Measurements from ENCODE around the gene CFAP61.

Gene CFAP61

GRCh38 chr20:20366876-20367574 is 314.7 kb downstream of the CFAP61 start:
- no peak for DNase-seq (ENCODE audit: low read depth)

DNA sequence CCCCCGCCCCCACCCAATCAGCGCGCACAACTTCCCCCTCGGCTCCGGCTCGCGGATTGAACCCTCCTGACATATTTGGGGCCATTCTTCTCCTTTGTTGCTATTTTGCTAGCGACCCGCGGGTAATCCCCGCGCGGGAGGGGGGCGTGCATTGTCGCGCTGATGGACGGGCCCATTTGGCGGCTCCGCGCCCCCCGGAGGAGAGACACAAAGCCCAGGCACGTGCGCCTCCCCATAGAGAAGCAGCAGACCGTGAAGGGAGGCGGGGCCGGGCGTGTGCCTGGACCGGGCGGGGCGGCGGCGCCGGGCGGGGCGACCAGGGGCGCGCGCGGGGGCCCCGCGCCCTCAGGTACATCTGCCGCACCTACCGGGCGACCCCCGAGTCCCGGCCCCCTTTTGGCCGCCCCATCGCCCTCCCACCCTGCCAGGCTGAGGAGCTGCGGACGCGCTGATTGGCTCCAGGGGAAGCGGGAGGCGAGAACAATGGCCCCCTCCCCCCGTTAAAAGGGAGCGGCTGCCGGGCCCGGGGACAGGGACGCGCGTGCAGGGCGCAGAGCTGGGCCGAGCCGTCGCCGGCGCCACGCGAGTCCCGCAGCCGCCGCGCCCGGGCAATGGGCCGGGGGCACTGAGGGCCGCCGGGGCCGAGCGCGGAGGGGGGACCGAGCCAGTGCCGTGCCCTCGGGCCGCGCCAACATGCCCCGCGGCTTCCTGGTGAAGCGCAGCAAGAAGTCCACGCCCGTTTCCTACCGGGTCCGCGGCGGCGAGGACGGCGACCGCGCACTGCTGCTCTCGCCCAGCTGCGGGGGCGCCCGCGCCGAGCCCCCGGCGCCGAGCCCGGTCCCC is 315.5 kb downstream of the CFAP61 start, which contains the start of gene INSM1:
INSM1 (plus strand) TSS at position 530 of the 843 bp plus-strand sequence; CDS start at position 694, 164 bp downstream.
- no peak for DNase-seq (ENCODE audit: low read depth)

DNA sequence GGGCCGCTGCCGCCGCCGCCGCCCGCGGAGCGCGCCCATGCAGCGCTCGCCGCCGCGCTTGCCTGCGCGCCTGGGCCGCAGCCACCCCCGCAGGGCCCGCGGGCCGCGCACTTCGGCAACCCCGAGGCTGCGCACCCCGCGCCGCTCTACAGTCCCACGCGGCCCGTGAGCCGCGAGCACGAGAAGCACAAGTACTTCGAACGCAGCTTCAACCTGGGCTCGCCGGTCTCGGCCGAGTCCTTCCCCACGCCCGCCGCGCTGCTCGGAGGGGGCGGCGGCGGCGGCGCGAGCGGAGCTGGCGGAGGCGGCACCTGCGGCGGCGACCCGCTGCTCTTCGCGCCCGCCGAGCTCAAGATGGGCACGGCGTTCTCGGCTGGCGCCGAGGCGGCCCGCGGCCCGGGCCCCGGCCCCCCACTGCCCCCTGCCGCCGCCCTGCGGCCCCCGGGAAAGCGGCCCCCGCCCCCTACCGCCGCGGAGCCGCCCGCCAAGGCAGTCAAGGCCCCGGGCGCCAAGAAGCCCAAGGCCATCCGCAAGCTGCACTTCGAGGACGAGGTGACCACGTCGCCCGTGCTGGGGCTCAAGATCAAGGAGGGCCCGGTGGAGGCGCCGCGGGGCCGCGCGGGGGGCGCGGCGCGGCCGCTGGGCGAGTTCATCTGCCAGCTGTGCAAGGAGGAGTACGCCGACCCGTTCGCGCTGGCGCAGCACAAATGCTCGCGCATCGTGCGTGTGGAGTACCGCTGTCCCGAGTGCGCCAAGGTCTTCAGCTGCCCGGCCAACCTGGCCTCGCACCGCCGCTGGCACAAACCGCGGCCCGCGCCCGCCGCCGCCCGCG is 316.3 kb downstream of the CFAP61 start:
- DNase-seq (ENCODE audit: low read depth): no peak

DNA sequence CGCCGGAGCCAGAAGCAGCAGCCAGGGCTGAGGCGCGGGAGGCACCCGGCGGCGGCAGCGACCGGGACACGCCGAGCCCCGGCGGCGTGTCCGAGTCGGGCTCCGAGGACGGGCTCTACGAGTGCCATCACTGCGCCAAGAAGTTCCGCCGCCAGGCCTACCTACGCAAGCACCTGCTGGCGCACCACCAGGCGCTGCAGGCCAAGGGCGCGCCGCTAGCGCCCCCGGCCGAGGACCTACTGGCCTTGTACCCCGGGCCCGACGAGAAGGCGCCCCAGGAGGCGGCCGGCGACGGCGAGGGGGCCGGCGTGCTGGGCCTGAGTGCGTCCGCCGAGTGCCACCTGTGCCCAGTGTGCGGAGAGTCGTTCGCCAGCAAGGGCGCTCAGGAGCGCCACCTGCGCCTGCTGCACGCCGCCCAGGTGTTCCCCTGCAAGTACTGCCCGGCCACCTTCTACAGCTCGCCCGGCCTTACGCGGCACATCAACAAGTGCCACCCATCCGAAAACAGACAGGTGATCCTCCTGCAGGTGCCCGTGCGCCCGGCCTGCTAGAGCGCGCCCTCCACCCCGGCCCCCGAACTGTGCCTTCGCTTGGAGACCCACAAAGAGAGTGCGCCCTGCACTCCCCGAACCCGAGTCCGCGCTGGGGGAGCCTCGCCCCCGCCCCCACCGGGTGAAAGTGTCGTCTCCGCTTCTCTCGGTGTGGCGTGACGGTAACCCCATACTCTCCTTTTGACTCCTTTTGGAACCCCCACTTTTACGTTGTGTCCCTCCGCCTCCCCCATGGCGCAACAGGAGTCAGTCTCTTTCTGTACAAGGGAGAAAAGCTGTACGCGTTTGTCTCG is 317.1 kb downstream of the CFAP61 start:
- no peak for DNase-seq (ENCODE audit: low read depth)

- no peak for DNase-seq (ENCODE audit: low read depth)
Observed at GRCh38 chr20:20370094-20370575, 317.8 kb downstream of the CFAP61 start.

DNA sequence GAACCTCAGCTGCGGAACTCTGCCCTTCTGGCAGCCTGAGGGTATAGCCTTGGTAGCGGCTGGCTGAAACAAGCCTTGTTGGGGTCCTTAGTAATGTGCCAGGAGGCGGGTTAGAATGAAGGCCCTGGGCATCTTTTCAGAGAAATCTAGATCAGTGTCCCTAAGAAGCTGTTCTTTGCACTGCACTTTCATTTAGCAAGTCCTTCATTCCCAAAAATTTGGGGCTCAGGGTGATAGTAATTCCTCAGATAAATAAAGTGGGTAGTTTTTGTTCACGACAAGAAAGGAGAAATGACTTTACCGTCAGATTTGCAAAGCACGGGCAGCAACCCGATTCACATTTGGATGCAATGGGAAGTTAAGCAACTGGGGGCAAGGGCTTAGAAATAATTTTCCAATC is 318.8 kb downstream of the CFAP61 start:
- DNase-seq (ENCODE audit: low read depth): no peak

DNA sequence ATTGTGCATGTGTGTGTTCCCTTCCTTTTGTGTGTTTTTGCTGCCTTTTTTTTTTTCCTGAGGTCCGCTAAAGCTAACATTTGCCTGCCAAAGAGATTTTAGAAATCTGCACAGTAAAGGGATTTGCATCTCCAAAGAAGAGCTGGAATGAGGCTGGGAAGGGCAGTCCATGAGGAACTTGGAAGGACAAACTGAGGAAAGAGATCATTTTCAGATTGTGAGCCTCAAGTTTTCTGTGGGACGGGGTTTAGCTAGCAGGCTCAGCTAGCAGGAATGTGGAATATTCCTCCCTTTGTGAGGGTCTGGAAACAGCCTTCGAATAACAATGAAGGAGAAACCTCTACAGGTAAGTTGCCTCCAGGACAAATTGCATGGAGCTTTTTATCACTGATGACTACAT is 319.3 kb downstream of the CFAP61 start:
- DNase-seq (ENCODE audit: low read depth): no peak

DNA sequence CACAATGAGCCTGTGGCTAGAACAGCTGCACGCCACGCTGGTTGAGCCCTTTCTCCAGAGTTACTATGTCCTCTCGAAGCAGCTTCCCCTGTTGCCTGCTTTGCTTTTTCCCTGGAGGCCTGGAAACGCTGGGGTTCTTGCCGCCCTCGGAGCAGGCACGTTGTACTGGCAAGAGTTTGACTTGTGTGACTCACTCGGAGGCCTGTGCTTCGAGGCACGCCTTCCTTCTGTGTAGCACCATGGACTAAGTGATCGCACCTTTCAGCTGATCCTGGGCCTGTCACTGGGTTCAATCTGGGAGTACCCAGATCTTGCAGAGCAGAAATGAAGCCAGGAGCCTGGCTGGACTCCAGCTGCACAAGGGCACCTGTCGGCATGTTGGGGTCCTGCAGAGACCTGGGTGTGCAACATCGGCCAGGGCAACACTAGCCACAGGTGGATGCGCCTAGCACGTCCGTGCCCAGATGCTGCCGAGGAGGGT is 320.8 kb downstream of the CFAP61 start:
- DNase-seq (ENCODE audit: low read depth): no peak

GRCh38 chr20:20375862-20376261 is 323.5 kb downstream of the CFAP61 start:
- DNase-seq (ENCODE audit: low read depth): no peak

DNA sequence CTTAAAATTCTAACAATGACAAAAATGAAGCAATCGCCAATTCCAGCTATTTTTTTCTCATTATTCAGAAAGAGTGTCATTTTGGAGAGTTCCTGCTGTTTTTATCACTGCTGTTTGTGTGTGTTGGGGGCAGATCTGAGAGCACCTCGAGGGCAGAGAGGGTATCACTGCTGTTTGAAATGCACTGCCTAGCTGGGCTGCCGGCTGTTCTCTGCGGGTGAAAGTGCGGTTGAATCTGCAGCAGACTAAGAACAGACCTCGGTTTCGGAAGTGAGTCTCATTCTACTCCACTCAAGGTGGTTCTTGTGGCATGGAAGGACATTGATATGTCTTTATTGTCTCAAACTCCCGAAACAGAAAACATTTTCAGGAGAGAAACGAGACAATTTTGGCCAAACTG is 333.9 kb downstream of the CFAP61 start:
- DNase-seq (ENCODE audit: low read depth): no peak

DNA sequence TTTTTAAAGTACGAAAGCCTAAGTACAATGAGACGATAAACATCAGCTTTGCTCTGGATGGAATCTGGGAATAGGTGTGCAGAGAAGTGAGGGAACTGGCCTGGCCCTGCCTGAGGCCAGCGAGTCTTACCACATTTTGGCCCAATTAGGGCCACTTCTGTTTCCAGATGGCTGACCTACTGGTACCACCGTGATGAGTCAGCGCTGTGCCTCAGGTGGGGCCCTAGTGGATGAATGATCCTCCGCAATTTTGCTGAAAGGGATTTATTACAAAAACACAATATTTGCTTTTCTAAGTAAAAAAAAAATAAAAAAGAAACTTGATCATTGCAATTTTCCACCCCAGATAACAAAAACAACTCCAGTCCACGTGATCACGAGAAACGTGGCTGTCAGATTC is 338.1 kb downstream of the CFAP61 start:
- DNase-seq (ENCODE audit: low read depth): no peak

GRCh38 chr20:20391115-20391514 is 338.8 kb downstream of the CFAP61 start:
- DNase-seq (ENCODE audit: low read depth): no peak

GRCh38 chr20:20391766-20392165 is 339.4 kb downstream of the CFAP61 start:
- DNase-seq (ENCODE audit: low read depth): no peak

DNA sequence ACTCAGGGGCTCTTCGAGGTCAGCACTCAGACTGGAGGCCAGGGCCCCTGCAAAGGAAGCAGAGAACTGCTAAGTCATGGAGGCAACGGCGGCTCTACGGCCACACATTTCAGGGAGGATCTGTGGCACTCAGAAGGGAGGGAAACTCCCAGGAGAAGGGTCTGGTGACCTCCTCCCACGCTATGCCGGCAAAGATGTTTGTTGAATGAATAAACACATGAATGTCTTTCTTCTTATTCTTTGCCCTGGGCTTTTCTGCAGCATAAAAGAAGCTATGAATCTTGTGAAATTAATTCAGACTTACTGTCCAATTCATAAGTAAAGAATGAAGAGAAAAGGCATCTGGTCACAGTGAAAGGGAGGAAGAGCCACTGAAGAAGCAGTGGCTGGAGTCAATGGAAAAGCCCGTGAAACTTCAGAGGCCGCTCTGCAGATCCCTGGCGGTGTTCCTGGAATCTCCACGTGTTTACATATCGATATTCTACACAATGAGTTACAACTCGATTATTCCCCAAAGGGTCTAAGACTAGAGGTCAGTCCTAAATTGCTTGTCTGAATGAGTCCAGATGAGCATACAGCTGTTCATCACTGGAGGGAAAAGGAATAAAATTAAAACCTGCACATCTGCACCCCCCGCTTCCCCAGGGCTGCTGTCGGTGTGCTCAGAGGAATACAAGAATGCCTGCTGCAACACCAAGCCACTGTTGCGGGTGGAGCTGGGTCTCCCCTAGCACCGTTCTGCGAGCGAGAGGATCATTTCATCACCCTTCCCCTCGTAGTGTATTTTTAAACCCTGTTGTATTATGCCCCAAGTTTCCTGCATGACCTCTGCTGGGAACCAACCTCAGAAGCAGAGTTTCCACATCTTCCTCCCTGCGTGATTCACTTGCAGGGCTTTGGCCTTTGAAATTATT is 341.1 kb downstream of the CFAP61 start:
- no peak for DNase-seq (ENCODE audit: low read depth)

DNA sequence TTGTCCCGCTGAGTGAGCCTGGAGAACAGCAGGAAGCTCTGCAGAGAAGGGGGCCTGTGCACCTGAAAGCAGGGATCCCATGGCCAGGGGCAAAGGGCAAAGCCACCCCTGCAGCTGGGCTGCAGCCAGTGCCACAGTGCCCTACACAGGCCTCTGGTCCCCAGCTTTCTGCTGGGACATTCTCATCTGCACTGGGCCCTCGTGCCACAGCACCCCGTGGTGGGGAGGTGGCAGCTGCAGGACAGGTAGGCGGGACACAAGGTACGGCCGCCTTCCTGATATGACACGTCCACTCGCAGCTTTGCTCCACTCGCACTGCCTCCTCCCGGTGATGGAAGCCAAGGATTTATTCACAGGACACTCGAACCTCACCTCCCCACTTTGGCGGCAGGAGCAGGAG is 342.8 kb downstream of the CFAP61 start:
- no peak for DNase-seq (ENCODE audit: low read depth)

GRCh38 chr20:20395903-20396568 is 343.7 kb downstream of the CFAP61 start:
- DNase-seq (ENCODE audit: low read depth): no peak

GRCh38 chr20:20396794-20397193 is 344.5 kb downstream of the CFAP61 start:
- no peak for DNase-seq (ENCODE audit: low read depth)

DNA sequence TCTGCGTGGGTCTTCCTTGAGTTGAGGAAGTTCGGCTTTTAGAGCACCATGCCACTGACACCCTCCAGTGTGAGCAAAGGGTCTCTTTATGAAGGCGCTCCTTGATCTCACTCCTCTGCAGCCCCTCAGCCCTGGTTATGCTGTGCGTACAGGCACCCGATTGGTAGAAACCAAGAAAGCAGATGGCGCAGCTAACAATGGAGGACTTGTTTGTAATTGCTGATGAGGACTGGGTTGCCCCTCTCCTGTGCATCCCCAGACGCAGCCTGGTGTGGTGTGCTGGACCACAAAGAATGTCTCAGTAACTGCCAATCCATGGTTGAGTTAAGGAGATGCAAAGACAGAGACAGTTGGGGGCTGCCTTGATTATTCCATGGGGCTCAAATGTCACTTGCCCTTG is 345.8 kb downstream of the CFAP61 start:
- no peak for DNase-seq (ENCODE audit: low read depth)
